ENCODE data around the gene CLCN7. TPM values are rescaled to one million over a fixed set of nuclear protein-coding genes. Genes with fewer than 3 reads are reported as not detected.

Gene CLCN7
- total RNA-seq, 1 experiment from 2014 or later: 48.2 TPM

DNA sequence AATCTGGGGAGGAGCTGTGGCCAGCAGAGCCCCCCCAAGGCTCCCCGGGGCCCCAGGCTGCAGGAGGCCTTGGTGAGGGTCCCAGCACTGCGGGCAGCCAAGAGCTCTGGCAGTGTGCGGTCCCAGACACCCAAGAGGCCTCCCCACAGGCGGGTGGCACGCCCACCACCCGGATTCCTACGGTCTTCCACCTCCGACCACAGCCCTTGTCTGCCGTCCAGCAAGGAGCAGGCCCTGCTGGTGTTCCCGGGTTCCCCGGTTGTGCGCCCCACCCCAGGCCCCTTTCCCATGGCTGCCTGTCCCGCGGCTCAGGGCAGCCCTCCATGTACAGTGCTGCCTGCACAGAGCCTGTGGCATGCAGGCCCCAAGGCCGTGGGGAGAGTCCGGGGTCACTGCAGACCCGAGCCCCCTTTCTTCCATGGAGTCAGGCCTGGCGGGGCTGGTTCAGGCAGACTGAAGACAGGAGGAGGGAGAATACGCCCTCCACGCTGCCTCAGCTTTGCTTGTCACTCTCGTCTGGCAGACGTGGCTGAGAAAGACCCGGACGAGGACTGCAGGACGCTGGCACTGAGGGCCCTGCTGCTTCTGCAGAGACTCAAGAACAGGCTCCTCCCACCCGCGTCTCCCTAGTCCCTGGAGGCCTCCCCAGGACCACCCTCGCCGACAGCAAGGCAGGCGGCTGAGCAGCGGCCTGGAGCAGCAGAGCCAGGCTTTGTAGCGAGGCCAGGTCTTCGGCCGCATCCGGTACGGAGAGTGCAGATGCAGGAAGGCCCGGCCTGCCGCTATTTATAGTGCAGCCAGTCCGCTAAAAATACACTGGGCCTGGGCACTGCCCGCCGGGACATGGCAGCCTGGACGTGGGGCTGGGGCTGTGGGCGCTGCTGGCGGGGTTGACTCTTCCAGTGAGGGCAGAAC lies 34.7 kb upstream of the CLCN7 start:
- ChIA-PET POLR2A (ENCODE audit: unreplicated experiment) (no interaction called here), CTCF (no interaction called here)
- no peaks in the 10 kb centered on the region for H3K79me2 ChIP-seq (ENCODE audit: low read length)
- no peaks in the 10 kb centered on the region for H3K36me3 ChIP-seq (ENCODE audit: low read depth, low read length)
- BruUV-seq (replicated peaks): no TSS peak
- H3K9ac ChIP-seq (ENCODE audit: low read length): no peak overlapping the region
- H3K4me1 ChIP-seq (ENCODE audit: insufficient read depth, low read length): no peaks in the 10 kb centered on the region
- DNase-seq: no peak
- H3K27me3 ChIP-seq (ENCODE audit: low read length): no peaks in the 10 kb centered on the region
- no peak overlapping the region for H3K4me2 ChIP-seq (ENCODE audit: low read length)
- H3K27ac ChIP-seq (ENCODE audit: low read length): no peak overlapping the region
- no peak overlapping the region for H2AFZ ChIP-seq (ENCODE audit: low read length)
- intact Hi-C loops (cut with micrococcal nuclease): no loop called here
- H4K20me1 ChIP-seq (ENCODE audit: low read length): no peaks in the 10 kb centered on the region
- no peaks in the 10 kb centered on the region for H3K9me2 ChIP-seq (replicated peaks; ENCODE audit: low read length)
- no peak for ATAC-seq
- H3K9me3 ChIP-seq (ENCODE audit: low read length): no peaks in the 10 kb centered on the region
- H3F3A ChIP-seq (ENCODE audit: low read length, unreplicated experiment): no peaks in the 10 kb centered on the region
- TF ChIP-seq, protein P1, sequence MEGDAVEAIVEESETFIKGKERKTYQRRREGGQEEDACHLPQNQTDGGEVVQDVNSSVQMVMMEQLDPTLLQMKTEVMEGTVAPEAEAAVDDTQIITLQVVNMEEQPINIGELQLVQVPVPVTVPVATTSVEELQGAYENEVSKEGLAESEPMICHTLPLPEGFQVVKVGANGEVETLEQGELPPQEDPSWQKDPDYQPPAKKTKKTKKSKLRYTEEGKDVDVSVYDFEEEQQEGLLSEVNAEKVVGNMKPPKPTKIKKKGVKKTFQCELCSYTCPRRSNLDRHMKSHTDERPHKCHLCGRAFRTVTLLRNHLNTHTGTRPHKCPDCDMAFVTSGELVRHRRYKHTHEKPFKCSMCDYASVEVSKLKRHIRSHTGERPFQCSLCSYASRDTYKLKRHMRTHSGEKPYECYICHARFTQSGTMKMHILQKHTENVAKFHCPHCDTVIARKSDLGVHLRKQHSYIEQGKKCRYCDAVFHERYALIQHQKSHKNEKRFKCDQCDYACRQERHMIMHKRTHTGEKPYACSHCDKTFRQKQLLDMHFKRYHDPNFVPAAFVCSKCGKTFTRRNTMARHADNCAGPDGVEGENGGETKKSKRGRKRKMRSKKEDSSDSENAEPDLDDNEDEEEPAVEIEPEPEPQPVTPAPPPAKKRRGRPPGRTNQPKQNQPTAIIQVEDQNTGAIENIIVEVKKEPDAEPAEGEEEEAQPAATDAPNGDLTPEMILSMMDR (conservative IDR thresholded peaks at IDR 0.05; ENCODE audit: low read depth, low read length): no peak
- no peak for TF ChIP-seq EZH2phosphoT487 (IDR thresholded peaks at IDR 0.05; ENCODE audit: borderline replicate concordance, low read length)
- TF ChIP-seq EZH2 (IDR thresholded peaks at IDR 0.05; ENCODE audit: low read length, unreplicated experiment): no peak
- H3K4me3 ChIP-seq (ENCODE audit: low read length): no peak overlapping the region

DNA sequence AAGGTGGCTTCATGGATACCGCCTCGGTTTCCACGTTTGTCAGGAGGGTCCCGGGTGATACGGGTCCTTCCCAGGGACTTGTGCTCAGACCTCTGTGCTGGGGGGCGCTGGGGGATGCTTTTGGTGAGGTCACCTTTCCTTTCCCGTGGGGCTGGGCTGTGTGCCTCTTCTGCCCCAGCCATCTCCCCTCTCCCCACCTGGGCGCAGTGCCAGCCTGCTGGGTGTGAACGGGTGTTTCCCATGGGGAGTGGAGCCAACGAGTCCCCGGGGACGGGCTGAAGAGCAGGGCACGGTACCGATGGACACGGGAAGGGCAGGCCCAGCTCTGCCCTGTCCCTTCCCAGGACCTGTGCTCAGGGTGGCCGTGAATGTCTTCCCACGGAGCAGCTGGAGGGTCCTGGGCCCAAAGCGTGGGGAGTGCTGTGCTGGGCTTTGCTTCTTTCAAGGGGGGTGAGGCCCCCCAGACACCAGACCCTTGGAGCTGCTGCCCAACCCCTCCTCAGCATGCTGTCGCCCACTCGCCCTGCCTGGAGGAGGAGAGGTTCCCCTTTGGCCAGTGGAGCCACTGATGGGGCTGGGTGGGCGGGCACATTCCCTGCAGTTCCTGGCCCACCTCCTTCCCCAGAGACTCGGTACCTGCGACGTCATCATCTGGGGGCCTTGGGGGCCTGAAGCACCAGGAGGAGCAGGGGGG lies 33.8 kb upstream of the CLCN7 start:
- Histone ChIP-seq H3K27me3 (ENCODE audit: low read length) (no peaks in the 10 kb centered on the region), H2AFZ (ENCODE audit: low read length) (no peak overlapping the region), H3K9ac (ENCODE audit: low read length) (no peak overlapping the region), H3K9me3 (ENCODE audit: low read length) (no peaks in the 10 kb centered on the region), H3K9me2 (replicated peaks; ENCODE audit: low read length) (no peaks in the 10 kb centered on the region), H3K4me1 (ENCODE audit: insufficient read depth, low read length) (no peaks in the 10 kb centered on the region), H3F3A (ENCODE audit: low read length, unreplicated experiment) (no peaks in the 10 kb centered on the region), H4K20me1 (ENCODE audit: low read length) (no peaks in the 10 kb centered on the region), H3K27ac (ENCODE audit: low read length) (no peak overlapping the region), H3K4me3 (ENCODE audit: low read length) (no peak overlapping the region), H3K36me3 (ENCODE audit: low read depth, low read length) (no peaks in the 10 kb centered on the region), H3K79me2 (ENCODE audit: low read length) (no peaks in the 10 kb centered on the region), H3K4me2 (ENCODE audit: low read length) (no peak overlapping the region)
- TF ChIP-seq EZH2phosphoT487 (IDR thresholded peaks at IDR 0.05; ENCODE audit: borderline replicate concordance, low read length): no peak
- no peak for TF ChIP-seq EZH2 (IDR thresholded peaks at IDR 0.05; ENCODE audit: low read length, unreplicated experiment)
- TF ChIP-seq, protein P1 (conservative IDR thresholded peaks at IDR 0.05; ENCODE audit: low read depth, low read length): no peak
- BruUV-seq (replicated peaks): no TSS peak
- intact Hi-C loops (cut with micrococcal nuclease): no loop called here
- POLR2A ChIA-PET (ENCODE audit: unreplicated experiment): no interaction called here
- ATAC-seq (no peak), DNase-seq (no peak)
- CTCF ChIA-PET: no interaction called here

Data from PC-3 (cell line).